ENCODE results near the gene KCNS3.

KCNS3 gene

DNA sequence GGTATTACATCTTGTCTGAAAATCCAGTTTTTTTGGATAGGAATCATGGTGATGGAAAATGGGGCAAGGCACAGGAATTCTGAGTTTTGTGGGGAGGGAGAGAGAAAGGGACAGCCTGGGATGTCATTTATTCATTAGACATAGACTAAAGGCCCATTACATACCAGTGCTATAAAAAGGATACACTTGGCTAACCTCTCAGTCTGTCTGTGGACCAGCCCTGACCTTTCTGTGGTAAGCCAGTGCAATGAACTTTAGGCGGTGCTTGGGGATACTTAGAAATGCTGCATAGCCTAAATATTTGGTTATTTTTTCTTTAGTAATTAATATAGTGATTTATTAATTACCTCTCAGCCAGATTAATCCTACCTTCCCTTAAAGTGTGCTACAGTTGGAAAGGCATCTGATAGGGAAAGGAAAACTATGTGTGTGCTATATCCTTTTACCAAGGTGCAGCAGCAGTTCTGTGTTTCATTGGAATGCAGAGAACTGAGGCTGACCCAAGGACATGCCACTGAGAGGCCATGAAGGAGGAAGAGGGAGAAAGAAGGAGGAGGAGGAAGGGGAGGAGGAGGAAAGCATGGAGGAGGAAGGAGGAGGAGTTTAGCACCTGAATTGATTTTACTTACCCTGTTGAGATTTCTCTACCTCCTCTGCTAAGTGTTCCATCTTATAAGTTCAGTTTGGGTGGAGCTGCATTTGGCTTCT lies 37.5 kb downstream of the KCNS3 start:
- DNase-seq (ENCODE audit: low read depth), result no peak
- H3K4me3 ChIP-seq (ENCODE audit: low read depth, low read length), result no peak overlapping the region
- TF ChIP-seq CTCF (IDR thresholded peaks at IDR 0.05; ENCODE audit: low read depth, low read length, missing control alignments), result no peak

DNA sequence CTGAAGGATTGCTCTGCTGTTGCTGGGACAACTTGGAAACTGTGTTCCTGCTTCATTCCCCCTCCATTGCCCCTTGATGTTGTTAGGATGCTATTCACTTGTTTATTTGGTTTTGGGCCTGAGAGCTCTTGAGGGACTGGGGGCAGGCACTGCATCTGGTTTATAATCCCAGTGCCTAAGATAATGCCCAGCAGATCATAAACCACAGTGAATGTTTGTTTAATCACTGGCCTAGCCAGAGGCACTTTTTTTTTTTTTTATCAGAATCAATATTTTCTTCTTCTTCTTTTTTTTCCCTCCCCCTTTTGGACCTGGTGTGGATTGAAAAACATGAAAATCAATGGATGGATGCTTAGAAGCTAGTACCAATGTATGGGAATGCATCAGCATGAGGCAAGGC lies 38.1 kb downstream of the KCNS3 start:
- no peak for DNase-seq (ENCODE audit: low read depth)
- no peak overlapping the region for H3K4me3 ChIP-seq (ENCODE audit: low read depth, low read length)
- no peak for TF ChIP-seq CTCF (IDR thresholded peaks at IDR 0.05; ENCODE audit: low read depth, low read length, missing control alignments)

GRCh38 chr2:17918789-17919188 lies 40.3 kb downstream of the KCNS3 start:
- H3K4me3 ChIP-seq (ENCODE audit: low read depth, low read length), result no peak overlapping the region
- TF ChIP-seq CTCF (IDR thresholded peaks at IDR 0.05; ENCODE audit: low read depth, low read length, missing control alignments), result no peak
- no peak for DNase-seq (ENCODE audit: low read depth)

GRCh38 chr2:17930773-17931172 lies 52.3 kb downstream of the KCNS3 start:
- DNase-seq (ENCODE audit: low read depth), result no peak
- H3K4me3 ChIP-seq (ENCODE audit: low read depth, low read length), result no peak overlapping the region
- no peak for TF ChIP-seq CTCF (IDR thresholded peaks at IDR 0.05; ENCODE audit: low read depth, low read length, missing control alignments)

GRCh38 chr2:17933256-17933655 lies 54.8 kb downstream of the KCNS3 start:
- TF ChIP-seq CTCF (IDR thresholded peaks at IDR 0.05; ENCODE audit: low read depth, low read length, missing control alignments), result no peak
- no peak overlapping the region for H3K4me3 ChIP-seq (ENCODE audit: low read depth, low read length)
- no peak for DNase-seq (ENCODE audit: low read depth)

DNA sequence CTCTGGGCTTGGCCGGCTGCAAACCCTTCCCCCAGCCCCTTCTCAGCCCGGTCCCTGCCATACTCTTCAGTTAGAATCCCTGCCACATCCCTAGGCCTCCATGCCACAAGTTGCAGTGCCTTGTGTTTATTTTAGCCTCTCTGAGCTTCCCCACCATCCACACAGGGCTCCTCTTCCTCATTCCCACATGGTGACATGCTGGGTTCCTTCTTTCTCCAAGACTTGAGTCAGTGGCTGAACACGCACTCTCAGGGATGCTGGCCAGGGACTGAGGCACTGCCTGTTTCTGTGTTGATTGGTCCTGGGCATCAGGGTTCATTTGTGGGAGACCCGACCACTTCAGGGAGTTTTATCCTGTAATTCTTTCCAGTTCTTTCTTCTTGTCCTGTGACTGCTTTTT lies 56.3 kb downstream of the KCNS3 start:
- no peak for DNase-seq (ENCODE audit: low read depth)
- no peak for TF ChIP-seq CTCF (IDR thresholded peaks at IDR 0.05; ENCODE audit: low read depth, low read length, missing control alignments)

DNA sequence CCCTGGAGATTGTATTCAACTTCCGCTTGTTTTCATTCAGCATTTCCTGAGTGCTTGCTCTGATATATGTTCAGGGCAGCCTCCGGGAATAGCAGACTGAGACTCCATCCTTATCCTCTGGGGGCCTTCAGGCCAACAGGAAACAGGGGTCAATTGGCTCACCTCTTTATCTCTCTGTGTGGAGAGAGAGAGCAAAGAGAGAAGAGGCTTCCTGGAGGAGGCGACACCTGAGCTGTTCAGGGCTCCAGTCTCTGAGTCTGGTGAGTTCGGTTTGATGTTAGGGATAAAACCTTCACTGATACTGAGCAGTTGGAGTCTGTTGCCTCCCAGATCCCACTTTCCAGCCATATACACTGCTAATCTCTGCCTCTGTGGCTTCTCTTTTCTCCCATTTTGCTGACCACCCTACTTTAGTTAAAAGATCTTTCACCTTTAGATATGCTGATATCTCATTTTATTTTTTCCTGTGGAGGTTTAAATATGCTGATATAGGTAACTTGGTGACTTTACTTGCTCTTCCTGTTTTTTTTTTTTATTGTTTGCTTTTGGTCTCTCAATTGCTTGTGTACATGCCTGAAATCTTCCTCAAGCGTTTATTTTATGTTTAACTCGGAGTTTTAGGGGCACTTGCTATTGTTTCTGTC lies 56.9 kb downstream of the KCNS3 start:
- H3K4me3 ChIP-seq (ENCODE audit: low read depth, low read length), result no peak overlapping the region
- no peak for TF ChIP-seq CTCF (IDR thresholded peaks at IDR 0.05; ENCODE audit: low read depth, low read length, missing control alignments)
- DNase-seq (ENCODE audit: low read depth), result no peak

More for the DNA sequence above, 56.3 kb downstream of the KCNS3 start:
- H3K4me3 ChIP-seq (ENCODE audit: low read depth, low read length), result no peak overlapping the region
